Osteoblast (primary cell): ENCODE results near the gene DPP10. TPM values are rescaled to one million over a fixed set of nuclear protein-coding genes. Genes with fewer than 3 reads are reported as not detected.

Experiments used
- DNase-seq: peaks from one replicate; pipeline ENCODE4 v3.0.0; 2011; ENCODE audit warnings: low spot score, mixed read lengths; ENCODE audit not compliant: insufficient read length; ENCODE audit errors: missing footprints
- H2AFZ ChIP-seq: 2 replicates; pipeline ENCODE4 v1.6.0; 2011; ENCODE audit warnings: mild to moderate bottlenecking, low read length
- H3K27ac ChIP-seq: 2 replicates; pipeline ENCODE4 v1.5.1; 2011; ENCODE audit warnings: mild to moderate bottlenecking, low read depth, low read length, moderate library complexity
- H3K27me3 ChIP-seq: 2 replicates; pipeline ENCODE4 v1.6.0; 2012; ENCODE audit warnings: mild to moderate bottlenecking, control low read depth, inconsistent platforms, low read length, moderate library complexity; ENCODE audit not compliant: insufficient read depth
- H3K36me3 ChIP-seq: 2 replicates; pipeline ENCODE4 v1.5.1; 2011; ENCODE audit warnings: mild to moderate bottlenecking, low read length, control low read depth, moderate library complexity; ENCODE audit not compliant: insufficient read depth
- H3K4me1 ChIP-seq: 2 replicates; pipeline ENCODE4 v1.5.1; 2011; ENCODE audit warnings: mild to moderate bottlenecking, low read length, control low read depth, moderate library complexity; ENCODE audit not compliant: insufficient read depth
- H3K4me2 ChIP-seq: 2 replicates; pipeline ENCODE4 v1.6.0; 2011; ENCODE audit warnings: mild to moderate bottlenecking, low read length; ENCODE audit not compliant: insufficient read depth
- H3K4me3 ChIP-seq: fragments of 200-600 bp; sonication (generic); 3 replicates; pipeline ENCODE4 v1.5.1; 2012; ENCODE audit warnings: mild to moderate bottlenecking, low read length, inconsistent platforms; ENCODE audit not compliant: insufficient read depth
- H3K79me2 ChIP-seq: 2 replicates; pipeline ENCODE4 v1.6.0; 2012; ENCODE audit warnings: mild to moderate bottlenecking, low read length, control low read depth, inconsistent platforms; ENCODE audit not compliant: insufficient read depth
- H3K9me3 ChIP-seq: 2 replicates; pipeline ENCODE4 v1.5.1; 2011; ENCODE audit warnings: low read depth, low read length, control low read depth
- H4K20me1 ChIP-seq: 2 replicates; pipeline ENCODE4 v1.6.0; 2012; ENCODE audit warnings: mild to moderate bottlenecking, low read length, control low read depth; ENCODE audit not compliant: insufficient read depth
- CTCF ChIP-seq: IDR thresholded peaks from 2 replicates; pipeline ENCODE4 v1.5.1; 2011; ENCODE audit warnings: mild to moderate bottlenecking, low read depth, low read length, moderate library complexity; ENCODE audit errors: extremely low read depth
- total RNA-seq: library from RNA; depleted of rRNA; stranded (reverse); fragments of >200 nt; gene quantifications from 2 replicates; pipeline ENCODE4 v1.2.3, GENCODE V29; 2012

The DPP10 gene
- total RNA-seq, 1 donor = not detected

- TF ChIP-seq CTCF = no peak
- Histone ChIP-seq H3K9me3 (no peaks in the 10 kb centered on the region), H4K20me1 (no peaks in the 10 kb centered on the region), H3K4me3 (no peak overlapping the region), H3K4me1 (no peaks in the 10 kb centered on the region), H3K27me3 (no peaks in the 10 kb centered on the region), H3K79me2 (no peaks in the 10 kb centered on the region), H3K4me2 (no peak overlapping the region), H3K36me3 (no peaks in the 10 kb centered on the region), H3K27ac (no peak overlapping the region), H2AFZ (no peak overlapping the region)
- no peak for DNase-seq
Measured at GRCh38 chr2:115199966-115200365, 757.5 kb downstream of the DPP10 start.

- H3K4me2 ChIP-seq = no peak overlapping the region
- no peak for DNase-seq
Measured at GRCh38 chr2:115201386-115201785, 758.9 kb downstream of the DPP10 start.

GRCh38 chr2:115208493-115209164 is 766.2 kb downstream of the DPP10 start:
- Histone ChIP-seq H3K4me2 (no peak overlapping the region), H3K4me3 (no peak overlapping the region), H3K27me3 (no peaks in the 10 kb centered on the region), H3K36me3 (no peaks in the 10 kb centered on the region), H3K79me2 (no peaks in the 10 kb centered on the region), H4K20me1 (no peaks in the 10 kb centered on the region), H3K27ac (no peak overlapping the region), H3K4me1 (no peaks in the 10 kb centered on the region), H3K9me3 (peaks cover 2% of the 10 kb centered on the region), H2AFZ (no peak overlapping the region)
- TF ChIP-seq CTCF = no peak
- DNase-seq = no peak

More at GRCh38 chr2:115201386-115201785, 758.9 kb downstream of the DPP10 start:
- peaks cover 2% of the 10 kb centered on the region for H3K9me3 ChIP-seq
- no peak overlapping the region for H3K27ac ChIP-seq
- H3K4me3 ChIP-seq = no peak overlapping the region
- H4K20me1 ChIP-seq = no peaks in the 10 kb centered on the region
- no peak overlapping the region for H2AFZ ChIP-seq
- no peaks in the 10 kb centered on the region for H3K4me1 ChIP-seq
- H3K36me3 ChIP-seq = no peaks in the 10 kb centered on the region
- TF ChIP-seq CTCF = no peak
- no peaks in the 10 kb centered on the region for H3K27me3 ChIP-seq
- no peaks in the 10 kb centered on the region for H3K79me2 ChIP-seq

GRCh38 chr2:115214050-115214449 is 771.6 kb downstream of the DPP10 start:
- no peaks in the 10 kb centered on the region for H4K20me1 ChIP-seq
- no peak overlapping the region for H3K4me3 ChIP-seq
- H3K4me2 ChIP-seq = no peak overlapping the region
- H3K27me3 ChIP-seq = no peaks in the 10 kb centered on the region
- TF ChIP-seq CTCF = no peak
- no peaks in the 10 kb centered on the region for H3K36me3 ChIP-seq
- DNase-seq = no peak
- no peak overlapping the region for H2AFZ ChIP-seq
- H3K4me1 ChIP-seq = no peaks in the 10 kb centered on the region
- no peak overlapping the region for H3K27ac ChIP-seq
- H3K79me2 ChIP-seq = no peaks in the 10 kb centered on the region
- peaks cover 6% of the 10 kb centered on the region for H3K9me3 ChIP-seq
